A673 (cell line): ENCODE measurements around the gene PHEX. TPM values are rescaled to one million over a fixed set of nuclear protein-coding genes. Genes with fewer than 3 reads are reported as not detected.

Source experiments
- BruUV-seq: library from RNA; stranded (reverse); fragments of 400-500 nt; replicated peaks from 2 replicates; lab custom pipeline; 2021; lab: Mats Ljungman, UMichigan
- CTCF ChIA-PET: fragments of 300-600 bp; sonication (Branson Sonifier 250); formaldehyde crosslinking; loops from one replicate; lab custom pipeline; 2022; ENCODE audit warnings: antibody characterized with exemption; lab: Charles Lee
- POLR2A ChIA-PET: fragments of 300-600 bp; sonication (Branson Sonifier 250); formaldehyde crosslinking; loops from one replicate; lab custom pipeline; 2022; ENCODE audit warnings: antibody characterized with exemption; ENCODE audit not compliant: low non-redundant PET; lab: Charles Lee
- DNase-seq: peaks from one replicate; pipeline ENCODE4 v3.0.0-alpha.2; 2015; ENCODE audit warnings: low spot score
- H3K27ac ChIP-seq: fragments of 200-600 bp; sonication (generic); 2 replicates; pipeline ENCODE4 v1.5.1; 2016; ENCODE audit warnings: mixed run types, low read depth, mild to moderate bottlenecking, mixed read lengths, antibody characterized with exemption, low read length; ENCODE audit not compliant: poor library complexity, severe bottlenecking
- H3K27me3 ChIP-seq: fragments of 200-600 bp; sonication (generic); replicated peaks from 2 replicates; pipeline ENCODE4 v1.6.1; 2017; ENCODE audit warnings: mixed run types, low read depth, mild to moderate bottlenecking, mixed read lengths, antibody characterized with exemption, low read length; ENCODE audit not compliant: insufficient read depth, poor library complexity
- H3K36me3 ChIP-seq: fragments of 200-600 bp; sonication (generic); 2 replicates; pipeline ENCODE4 v1.6.1; 2016; ENCODE audit warnings: mixed run types, mild to moderate bottlenecking, mixed read lengths, antibody characterized with exemption, low read length; ENCODE audit not compliant: insufficient read depth, poor library complexity, severe bottlenecking
- H3K4me1 ChIP-seq: fragments of 200-600 bp; sonication (generic); 2 replicates; pipeline ENCODE4 v1.6.1; 2017; ENCODE audit warnings: mixed run types, mild to moderate bottlenecking, mixed read lengths, antibody characterized with exemption, low read length; ENCODE audit not compliant: insufficient read depth, poor library complexity, severe bottlenecking
- H3K4me3 ChIP-seq: fragments of 200-600 bp; sonication (generic); 2 replicates; pipeline ENCODE4 v1.5.1; 2016; ENCODE audit warnings: low read depth, mixed run types, mild to moderate bottlenecking, mixed read lengths, low read length; ENCODE audit not compliant: poor library complexity, severe bottlenecking
- H3K9me3 ChIP-seq: fragments of 200-600 bp; sonication (generic); 2 replicates; pipeline ENCODE4 v1.6.1; 2016; ENCODE audit warnings: mixed run types, low read depth, mild to moderate bottlenecking, mixed read lengths, antibody characterized with exemption, low read length; ENCODE audit not compliant: poor library complexity, severe bottlenecking
- EZH2 ChIP-seq: fragments of 200-600 bp; sonication (generic); IDR thresholded peaks from 2 replicates; pipeline ENCODE4 v1.6.1; 2017; ENCODE audit warnings: borderline replicate concordance, low read depth, mild to moderate bottlenecking, mixed read lengths, antibody characterized with exemption, low read length; ENCODE audit not compliant: poor library complexity, severe bottlenecking
- intact Hi-C: fragments of 100-400 bp; cut with micrococcal nuclease; formaldehyde crosslinking; loops from one replicate; pipeline ENCODE4 v1.10.0; 2022; ENCODE audit not compliant: unreplicated experiment
- total RNA-seq: library from RNA; stranded (reverse); gene quantifications from 2 replicates; pipeline ENCODE4 v1.2.3, GENCODE V29; 2021
- TF ChIP-seq, protein P1 (sequence below): fragments of 300-800, 200-600 bp; sonication (generic); conservative IDR thresholded peaks from 2 replicates; pipeline ENCODE4 v1.5.1; 2017; ENCODE audit warnings: low read depth, mild to moderate bottlenecking, antibody characterized with exemption, low read length, moderate library complexity, mixed read lengths

PHEX gene
- total RNA-seq, 1 experiment from 2014 or later, result 0.43 TPM

GRCh38 chrX:22059775-22060174, 27.6 kb downstream of the PHEX start:
- DNase-seq, result no peak
- no TSS peak for BruUV-seq
- TF ChIP-seq, protein P1, sequence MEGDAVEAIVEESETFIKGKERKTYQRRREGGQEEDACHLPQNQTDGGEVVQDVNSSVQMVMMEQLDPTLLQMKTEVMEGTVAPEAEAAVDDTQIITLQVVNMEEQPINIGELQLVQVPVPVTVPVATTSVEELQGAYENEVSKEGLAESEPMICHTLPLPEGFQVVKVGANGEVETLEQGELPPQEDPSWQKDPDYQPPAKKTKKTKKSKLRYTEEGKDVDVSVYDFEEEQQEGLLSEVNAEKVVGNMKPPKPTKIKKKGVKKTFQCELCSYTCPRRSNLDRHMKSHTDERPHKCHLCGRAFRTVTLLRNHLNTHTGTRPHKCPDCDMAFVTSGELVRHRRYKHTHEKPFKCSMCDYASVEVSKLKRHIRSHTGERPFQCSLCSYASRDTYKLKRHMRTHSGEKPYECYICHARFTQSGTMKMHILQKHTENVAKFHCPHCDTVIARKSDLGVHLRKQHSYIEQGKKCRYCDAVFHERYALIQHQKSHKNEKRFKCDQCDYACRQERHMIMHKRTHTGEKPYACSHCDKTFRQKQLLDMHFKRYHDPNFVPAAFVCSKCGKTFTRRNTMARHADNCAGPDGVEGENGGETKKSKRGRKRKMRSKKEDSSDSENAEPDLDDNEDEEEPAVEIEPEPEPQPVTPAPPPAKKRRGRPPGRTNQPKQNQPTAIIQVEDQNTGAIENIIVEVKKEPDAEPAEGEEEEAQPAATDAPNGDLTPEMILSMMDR, result no peak
- no peak for TF ChIP-seq EZH2

GRCh38 chrX:22060415-22061280, 28.5 kb downstream of the PHEX start:
- no TSS peak for BruUV-seq
- no peaks in the 10 kb centered on the region for H3K4me1 ChIP-seq
- H3K9me3 ChIP-seq, result no peaks in the 10 kb centered on the region
- intact Hi-C loops, result no loop called here
- no peak overlapping the region for H3K27ac ChIP-seq
- DNase-seq, result no peak
- no peaks in the 10 kb centered on the region for H3K27me3 ChIP-seq
- ChIA-PET CTCF (no interaction called here), POLR2A (no interaction called here)
- no peaks in the 10 kb centered on the region for H3K36me3 ChIP-seq
- TF ChIP-seq, protein P1, result no peak
- no peak for TF ChIP-seq EZH2
- H3K4me3 ChIP-seq, result no peak overlapping the region

More at GRCh38 chrX:22059775-22060174, 27.6 kb downstream of the PHEX start:
- Histone ChIP-seq H3K9me3 (no peaks in the 10 kb centered on the region), H3K27me3 (no peaks in the 10 kb centered on the region), H3K4me3 (no peak overlapping the region), H3K36me3 (no peaks in the 10 kb centered on the region), H3K27ac (no peak overlapping the region), H3K4me1 (no peaks in the 10 kb centered on the region)
- intact Hi-C loops, result no loop called here
- ChIA-PET POLR2A (no interaction called here), CTCF (no interaction called here)

GRCh38 chrX:22063284-22063683, 31.2 kb downstream of the PHEX start:
- ChIA-PET POLR2A (no interaction called here), CTCF (no interaction called here)
- Histone ChIP-seq H3K9me3 (no peaks in the 10 kb centered on the region), H3K4me3 (no peak overlapping the region), H3K27ac (no peak overlapping the region), H3K4me1 (no peaks in the 10 kb centered on the region), H3K27me3 (no peaks in the 10 kb centered on the region), H3K36me3 (no peaks in the 10 kb centered on the region)
- intact Hi-C loops, result no loop called here
- DNase-seq, result no peak
- no TSS peak for BruUV-seq
- no peak for TF ChIP-seq EZH2
- TF ChIP-seq, protein P1, result no peak
